ENCODE results near the gene PCDHB12. TPM values are rescaled to one million over a fixed set of nuclear protein-coding genes. Genes with fewer than 3 reads are reported as not detected.
A peak's percentile ranks its signal among the peaks of the same experiment; 100 is the strongest.
"Not testable (repeated sequence)": the region's sequence is repeated elsewhere in the genome, so short reads cannot be mapped to it uniquely, and the experiment has no call there.

Gene PCDHB12
- 0.25 TPM in 1 of 2 replicates, not detected in the other for total RNA-seq (2012; rRNA removed)

DNA sequence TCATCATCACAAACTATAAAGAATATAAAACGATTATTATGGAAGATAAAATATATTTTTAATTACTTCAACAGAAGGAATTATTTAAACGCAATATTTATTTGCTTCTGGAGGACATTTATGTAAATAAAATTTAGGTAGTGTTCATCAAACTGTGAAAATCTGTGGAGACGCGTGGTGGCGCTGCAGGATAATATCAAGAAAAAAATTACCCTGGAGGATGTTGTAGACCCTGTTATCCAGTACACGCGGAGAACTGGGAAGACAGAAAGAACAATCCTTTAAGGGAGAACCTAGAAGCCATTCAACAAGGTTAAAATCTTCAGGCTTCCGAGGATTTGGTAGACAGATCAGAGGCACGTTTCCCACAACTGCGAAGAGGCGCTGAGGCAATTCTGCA is at the start of gene PCDHB12:
Gene PCDHB12 (plus strand): TSS at position 242 of the 400 bp plus-strand sequence. CDS start 189 bp downstream, outside the sequence.
- H3K4me2 ChIP-seq (ENCODE audit: low read length) = peak within 1 kb of the TSS; percentile 49
- H3K9me3 ChIP-seq (replicated peaks; ENCODE audit: low read length) = no peaks in the 10 kb centered on the region
- peak within 1 kb of the TSS; percentile 45 for H3K4me3 ChIP-seq (ENCODE audit: low read length)

DNA sequence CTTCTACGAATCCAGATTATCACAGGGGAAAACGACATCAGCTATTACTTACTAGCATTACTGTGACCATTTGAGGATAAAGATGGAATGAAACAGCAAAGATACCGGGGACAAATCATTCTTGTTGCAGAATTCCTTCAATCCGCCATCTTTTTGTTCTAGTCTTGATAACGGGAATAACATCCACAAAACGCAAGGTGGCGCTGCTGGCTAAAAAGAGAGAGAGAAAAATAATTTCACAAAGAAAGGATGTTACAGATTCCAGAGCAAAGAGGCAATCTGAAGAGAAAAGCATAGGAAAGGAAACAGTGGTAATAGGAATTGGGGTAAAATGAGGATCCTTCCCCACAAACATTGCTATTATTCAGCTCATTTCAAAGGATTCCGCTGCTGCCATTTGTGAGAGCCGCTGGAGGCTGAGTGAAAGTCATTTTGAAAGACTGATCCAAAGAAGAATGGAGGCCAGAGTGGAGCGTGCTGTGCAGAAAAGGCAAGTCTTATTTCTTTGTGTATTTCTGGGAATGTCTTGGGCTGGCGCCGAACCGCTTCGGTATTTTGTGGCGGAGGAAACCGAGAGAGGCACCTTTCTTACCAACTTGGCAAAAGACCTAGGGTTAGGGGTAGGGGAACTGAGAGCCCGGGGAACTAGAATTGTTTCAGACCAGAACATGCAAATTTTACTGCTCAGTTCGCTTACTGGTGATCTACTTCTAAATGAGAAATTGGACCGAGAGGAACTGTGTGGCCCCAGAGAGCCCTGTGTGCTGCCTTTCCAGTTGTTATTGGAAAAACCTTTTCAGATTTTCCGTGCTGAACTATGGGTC is 35.9 kb upstream of the PCDHB12 start, which contains the start of gene PCDHB7:
Gene PCDHB7 (plus strand): TSS at position 264 of the 824 bp plus-strand sequence. CDS start 192 bp downstream, at position 456.
- Histone ChIP-seq H3K4me1 (ENCODE audit: control insufficient read depth, insufficient read depth, low read length) (no peaks in the 10 kb centered on the region), H3K36me3 (ENCODE audit: insufficient read depth, low read length) (no peaks in the 10 kb centered on the region), H3K4me2 (ENCODE audit: low read length) (peak within 1 kb of the TSS; percentile 30), H3K4me3 (ENCODE audit: low read length) (peak within 1 kb of the TSS; percentile 47), H3K9ac (ENCODE audit: low read depth, low read length) (no peak within 1 kb of the TSS), H3K9me3 (replicated peaks; ENCODE audit: low read length) (no peaks in the 10 kb centered on the region), H3K27me3 (ENCODE audit: control insufficient read depth, insufficient read depth, low read length) (no peaks in the 10 kb centered on the region)

More for the DNA sequence above, at the start of gene PCDHB12:
- Histone ChIP-seq H3K9ac (ENCODE audit: low read depth, low read length) (no peak within 1 kb of the TSS), H3K27me3 (ENCODE audit: control insufficient read depth, insufficient read depth, low read length) (peaks cover 2% of the 10 kb centered on the region), H3K36me3 (ENCODE audit: insufficient read depth, low read length) (no peaks in the 10 kb centered on the region), H3K4me1 (ENCODE audit: control insufficient read depth, insufficient read depth, low read length) (no peaks in the 10 kb centered on the region)

DNA sequence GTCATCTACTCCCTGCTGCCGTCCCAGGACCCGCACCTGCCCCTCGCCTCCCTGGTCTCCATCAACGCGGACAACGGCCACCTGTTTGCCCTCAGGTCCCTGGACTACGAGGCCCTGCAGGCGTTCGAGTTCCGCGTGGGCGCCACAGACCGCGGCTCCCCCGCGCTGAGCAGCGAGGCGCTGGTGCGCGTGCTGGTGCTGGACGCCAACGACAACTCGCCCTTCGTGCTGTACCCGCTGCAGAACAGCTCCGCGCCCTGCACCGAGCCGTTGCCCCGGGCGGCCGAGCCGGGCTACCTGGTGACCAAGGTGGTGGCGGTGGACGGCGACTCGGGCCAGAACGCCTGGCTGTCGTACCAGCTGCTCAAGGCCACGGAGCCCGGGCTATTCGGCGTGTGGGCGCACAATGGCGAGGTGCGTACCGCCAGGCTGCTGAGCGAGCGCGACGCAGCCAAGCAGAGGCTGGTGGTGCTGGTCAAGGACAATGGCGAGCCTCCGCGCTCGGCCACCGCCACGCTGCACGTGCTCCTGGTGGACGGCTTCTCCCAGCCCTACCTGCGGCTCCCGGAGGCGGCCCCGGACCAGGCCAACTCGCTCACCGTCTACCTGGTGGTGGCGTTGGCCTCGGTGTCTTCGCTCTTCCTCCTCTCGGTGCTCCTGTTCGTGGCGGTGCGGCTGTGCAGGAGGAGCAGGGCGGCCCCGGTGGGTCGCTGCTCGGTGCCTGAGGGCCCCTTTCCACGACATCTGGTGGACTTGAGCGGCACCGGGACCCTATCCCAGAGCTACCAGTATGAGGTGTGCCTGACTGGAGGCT is 34.0 kb upstream of the PCDHB12 start:
- H3K4me1 ChIP-seq (ENCODE audit: control insufficient read depth, insufficient read depth, low read length); H3K27me3 ChIP-seq (ENCODE audit: control insufficient read depth, insufficient read depth, low read length); H3K36me3 ChIP-seq (ENCODE audit: insufficient read depth, low read length); H3K4me3 ChIP-seq (ENCODE audit: low read length); H3K9me3 ChIP-seq (replicated peaks; ENCODE audit: low read length); H3K4me2 ChIP-seq (ENCODE audit: low read length); H3K9ac ChIP-seq (ENCODE audit: low read depth, low read length): not testable (repeated sequence)

DNA sequence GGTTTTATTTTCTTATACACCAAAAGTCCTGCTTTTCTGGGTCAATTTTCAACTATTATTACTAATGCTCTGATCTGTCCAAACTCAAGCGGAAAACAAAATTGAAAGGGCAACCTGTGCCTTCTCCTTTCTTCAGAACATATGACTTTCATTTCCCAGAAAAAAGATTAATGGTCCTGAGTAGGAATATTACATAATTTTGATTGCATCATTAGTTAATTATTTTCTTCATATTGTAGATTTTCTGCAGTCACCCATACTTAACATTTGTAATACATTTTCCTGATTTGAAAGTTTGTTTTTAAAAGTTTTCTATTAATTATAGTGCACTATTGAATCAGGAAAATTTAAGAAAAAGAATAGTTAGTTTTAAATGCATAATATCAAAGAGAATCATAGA is 32.6 kb upstream of the PCDHB12 start:
- H3K9ac ChIP-seq (ENCODE audit: low read depth, low read length) = no peak overlapping the region
- no peaks in the 10 kb centered on the region for H3K9me3 ChIP-seq (replicated peaks; ENCODE audit: low read length)
- no peak overlapping the region for H3K4me2 ChIP-seq (ENCODE audit: low read length)
- H3K36me3 ChIP-seq (ENCODE audit: insufficient read depth, low read length) = no peaks in the 10 kb centered on the region
- H3K4me1 ChIP-seq (ENCODE audit: control insufficient read depth, insufficient read depth, low read length) = no peaks in the 10 kb centered on the region
- H3K27me3 ChIP-seq (ENCODE audit: control insufficient read depth, insufficient read depth, low read length) = no peaks in the 10 kb centered on the region
- no peak overlapping the region for H3K4me3 ChIP-seq (ENCODE audit: low read length)

DNA sequence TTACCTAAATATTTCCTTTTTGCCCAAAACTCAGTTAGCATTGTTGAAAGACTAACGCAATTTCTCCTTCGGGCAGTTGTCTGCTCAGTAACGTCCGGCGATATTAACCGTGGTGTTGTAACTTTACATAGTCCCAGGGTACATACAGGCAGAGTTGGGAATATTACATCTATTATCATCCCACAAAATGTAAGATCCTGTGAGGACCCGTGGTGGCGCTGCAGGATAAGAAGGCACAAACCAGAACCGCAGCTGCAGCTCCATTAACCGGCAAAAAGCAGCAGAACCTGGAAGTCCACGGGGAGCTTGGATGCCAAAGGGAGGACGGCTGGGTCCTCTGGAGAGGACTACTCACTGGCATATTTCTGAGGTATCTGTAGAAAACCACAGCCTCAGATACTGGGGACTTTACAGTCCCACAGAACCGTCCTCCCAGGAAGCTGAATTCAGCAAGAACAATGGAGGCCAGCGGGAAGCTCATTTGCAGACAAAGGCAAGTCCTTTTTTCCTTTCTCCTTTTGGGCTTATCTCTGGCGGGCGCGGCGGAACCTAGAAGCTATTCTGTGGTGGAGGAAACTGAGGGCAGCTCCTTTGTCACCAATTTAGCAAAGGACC is 30.8 kb upstream of the PCDHB12 start, which contains the start of gene PCDHB8:
Gene PCDHB8 (plus strand): TSS at position 214 of the 615 bp plus-strand sequence. CDS start 245 bp downstream, at position 459.
- not testable (repeated sequence) for H3K36me3 ChIP-seq (ENCODE audit: insufficient read depth, low read length); H3K9ac ChIP-seq (ENCODE audit: low read depth, low read length); H3K4me1 ChIP-seq (ENCODE audit: control insufficient read depth, insufficient read depth, low read length); H3K27me3 ChIP-seq (ENCODE audit: control insufficient read depth, insufficient read depth, low read length); H3K4me3 ChIP-seq (ENCODE audit: low read length); H3K4me2 ChIP-seq (ENCODE audit: low read length); H3K9me3 ChIP-seq (replicated peaks; ENCODE audit: low read length)

DNA sequence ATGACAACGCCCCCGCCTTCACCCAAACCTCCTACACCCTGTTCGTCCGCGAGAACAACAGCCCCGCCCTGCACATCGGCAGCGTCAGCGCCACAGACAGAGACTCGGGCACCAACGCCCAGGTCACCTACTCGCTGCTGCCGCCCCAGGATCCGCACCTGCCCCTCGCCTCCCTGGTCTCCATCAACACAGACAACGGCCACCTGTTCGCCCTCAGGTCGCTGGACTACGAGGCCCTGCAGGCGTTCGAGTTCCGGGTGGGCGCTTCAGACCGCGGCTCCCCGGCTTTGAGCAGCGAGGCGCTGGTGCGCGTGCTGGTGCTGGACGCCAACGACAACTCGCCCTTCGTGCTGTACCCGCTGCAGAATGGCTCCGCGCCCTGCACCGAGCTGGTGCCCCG is 29.1 kb upstream of the PCDHB12 start:
- H3K4me2 ChIP-seq (ENCODE audit: low read length); H3K9me3 ChIP-seq (replicated peaks; ENCODE audit: low read length); H3K9ac ChIP-seq (ENCODE audit: low read depth, low read length); H3K27me3 ChIP-seq (ENCODE audit: control insufficient read depth, insufficient read depth, low read length); H3K36me3 ChIP-seq (ENCODE audit: insufficient read depth, low read length); H3K4me3 ChIP-seq (ENCODE audit: low read length); H3K4me1 ChIP-seq (ENCODE audit: control insufficient read depth, insufficient read depth, low read length): not testable (repeated sequence)

DNA sequence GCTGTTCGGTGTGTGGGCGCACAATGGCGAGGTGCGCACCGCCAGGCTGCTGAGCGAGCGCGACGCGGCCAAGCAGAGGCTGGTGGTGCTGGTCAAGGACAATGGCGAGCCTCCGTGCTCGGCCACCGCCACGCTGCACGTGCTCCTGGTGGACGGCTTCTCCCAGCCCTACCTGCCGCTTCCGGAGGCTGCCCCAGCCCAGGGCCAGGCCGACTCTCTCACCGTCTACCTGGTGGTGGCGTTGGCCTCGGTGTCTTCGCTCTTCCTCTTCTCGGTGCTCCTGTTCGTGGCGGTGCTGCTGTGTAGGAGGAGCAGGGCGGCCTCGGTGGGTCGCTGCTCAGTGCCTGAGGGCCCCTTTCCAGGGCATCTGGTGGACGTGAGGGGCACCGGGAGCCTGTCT is 28.6 kb upstream of the PCDHB12 start:
- not testable (repeated sequence) for H3K9me3 ChIP-seq (replicated peaks; ENCODE audit: low read length); H3K4me1 ChIP-seq (ENCODE audit: control insufficient read depth, insufficient read depth, low read length); H3K4me3 ChIP-seq (ENCODE audit: low read length)

DNA sequence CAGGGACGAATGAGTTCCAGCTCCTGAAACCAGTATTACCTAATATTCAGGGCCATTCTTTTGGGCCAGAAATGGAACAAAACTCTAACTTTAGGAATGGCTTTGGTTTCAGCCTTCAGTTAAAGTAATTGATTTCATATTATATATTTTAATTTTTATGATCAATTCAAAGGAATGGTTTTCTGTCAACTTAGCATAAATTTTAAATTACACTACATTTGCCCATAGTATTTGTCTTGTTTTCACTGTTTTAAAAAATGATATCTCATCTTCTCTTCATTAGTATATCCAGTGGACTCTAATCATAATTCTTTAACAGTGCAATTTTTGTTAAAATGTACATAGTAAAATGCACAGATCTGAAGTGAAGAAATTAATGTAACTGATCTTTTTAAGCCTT is 28.2 kb upstream of the PCDHB12 start:
- Histone ChIP-seq H3K36me3 (ENCODE audit: insufficient read depth, low read length) (no peaks in the 10 kb centered on the region), H3K4me2 (ENCODE audit: low read length) (no peak overlapping the region), H3K4me3 (ENCODE audit: low read length) (no peak overlapping the region), H3K9ac (ENCODE audit: low read depth, low read length) (no peak overlapping the region), H3K9me3 (replicated peaks; ENCODE audit: low read length) (no peaks in the 10 kb centered on the region), H3K27me3 (ENCODE audit: control insufficient read depth, insufficient read depth, low read length) (no peaks in the 10 kb centered on the region), H3K4me1 (ENCODE audit: control insufficient read depth, insufficient read depth, low read length) (no peaks in the 10 kb centered on the region)

More for the DNA sequence above, 28.6 kb upstream of the PCDHB12 start:
- H3K4me2 ChIP-seq (ENCODE audit: low read length); H3K36me3 ChIP-seq (ENCODE audit: insufficient read depth, low read length); H3K27me3 ChIP-seq (ENCODE audit: control insufficient read depth, insufficient read depth, low read length); H3K9ac ChIP-seq (ENCODE audit: low read depth, low read length): not testable (repeated sequence)

DNA sequence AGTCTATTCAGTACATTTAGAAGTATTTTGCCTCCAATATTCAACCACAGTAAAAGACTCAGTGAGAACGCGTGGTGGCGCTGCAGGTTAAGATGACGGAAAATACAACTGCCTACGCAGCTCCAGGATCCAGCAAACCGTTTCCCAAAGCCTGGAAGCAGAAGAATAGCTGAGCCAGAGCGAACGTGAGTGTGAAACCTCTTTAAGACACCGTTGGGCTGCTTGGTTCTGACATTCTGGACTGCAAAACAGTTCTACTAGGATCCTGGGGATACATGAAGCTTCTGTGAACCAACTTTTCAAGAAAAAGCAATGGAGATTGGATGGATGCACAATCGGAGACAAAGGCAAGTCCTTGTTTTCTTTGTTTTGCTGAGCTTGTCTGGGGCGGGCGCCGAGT is 26.3 kb upstream of the PCDHB12 start, which contains the start of gene PCDHB16:
Gene PCDHB16 (plus strand): TSS at position 140 of the 400 bp plus-strand sequence. CDS start 173 bp downstream, at position 313.
- no peaks in the 10 kb centered on the region for H3K9me3 ChIP-seq (replicated peaks; ENCODE audit: low read length)
- peak within 1 kb of the TSS; percentile 59 for H3K9ac ChIP-seq (ENCODE audit: low read depth, low read length)
- no peaks in the 10 kb centered on the region for H3K27me3 ChIP-seq (ENCODE audit: control insufficient read depth, insufficient read depth, low read length)
- H3K4me2 ChIP-seq (ENCODE audit: low read length) = peak within 1 kb of the TSS; percentile 58
- H3K36me3 ChIP-seq (ENCODE audit: insufficient read depth, low read length) = no peaks in the 10 kb centered on the region
- no peaks in the 10 kb centered on the region for H3K4me1 ChIP-seq (ENCODE audit: control insufficient read depth, insufficient read depth, low read length)
- peak within 1 kb of the TSS; percentile 64 for H3K4me3 ChIP-seq (ENCODE audit: low read length)

DNA sequence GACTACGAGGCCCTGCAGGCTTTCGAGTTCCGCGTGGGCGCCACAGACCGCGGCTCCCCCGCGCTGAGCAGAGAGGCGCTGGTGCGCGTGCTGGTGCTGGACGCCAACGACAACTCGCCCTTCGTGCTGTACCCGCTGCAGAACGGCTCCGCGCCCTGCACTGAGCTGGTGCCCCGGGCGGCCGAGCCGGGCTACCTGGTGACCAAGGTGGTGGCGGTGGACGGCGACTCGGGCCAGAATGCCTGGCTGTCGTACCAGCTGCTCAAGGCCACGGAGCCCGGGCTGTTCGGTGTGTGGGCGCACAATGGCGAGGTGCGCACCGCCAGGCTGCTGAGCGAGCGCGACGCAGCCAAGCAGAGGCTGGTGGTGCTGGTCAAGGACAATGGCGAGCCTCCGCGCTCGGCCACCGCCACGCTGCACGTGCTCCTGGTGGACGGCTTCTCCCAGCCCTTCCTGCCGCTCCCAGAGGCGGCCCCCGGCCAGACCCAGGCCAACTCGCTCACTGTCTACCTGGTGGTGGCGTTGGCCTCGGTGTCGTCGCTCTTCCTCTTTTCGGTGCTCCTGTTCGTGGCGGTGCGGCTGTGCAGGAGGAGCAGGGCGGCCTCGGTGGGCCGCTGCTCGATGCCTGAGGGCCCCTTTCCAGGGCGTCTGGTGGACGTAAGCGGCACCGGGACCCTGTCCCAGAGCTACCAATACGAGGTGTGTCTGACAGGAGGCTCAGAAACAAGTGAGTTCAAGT is 24.2 kb upstream of the PCDHB12 start:
- H3K9me3 ChIP-seq (replicated peaks; ENCODE audit: low read length); H3K4me2 ChIP-seq (ENCODE audit: low read length); H3K4me1 ChIP-seq (ENCODE audit: control insufficient read depth, insufficient read depth, low read length); H3K36me3 ChIP-seq (ENCODE audit: insufficient read depth, low read length); H3K4me3 ChIP-seq (ENCODE audit: low read length); H3K27me3 ChIP-seq (ENCODE audit: control insufficient read depth, insufficient read depth, low read length); H3K9ac ChIP-seq (ENCODE audit: low read depth, low read length): not testable (repeated sequence)

Data from skeletal muscle satellite cell (primary cell).